NCI-H2107 treated with DMSO at 0.1 percent for 48 hours (cell line): ENCODE data around the gene ZFYVE28.
"Not testable (repeated sequence)": the region's sequence is repeated elsewhere in the genome, so short reads cannot be mapped to it uniquely, and the experiment has no call there.

Experiments used
- DNase-seq: peaks from one replicate; lab custom pipeline; 2025; ENCODE audit not compliant: unreplicated experiment; lab: John Stamatoyannopoulos, UW

The ZFYVE28 gene

DNA sequence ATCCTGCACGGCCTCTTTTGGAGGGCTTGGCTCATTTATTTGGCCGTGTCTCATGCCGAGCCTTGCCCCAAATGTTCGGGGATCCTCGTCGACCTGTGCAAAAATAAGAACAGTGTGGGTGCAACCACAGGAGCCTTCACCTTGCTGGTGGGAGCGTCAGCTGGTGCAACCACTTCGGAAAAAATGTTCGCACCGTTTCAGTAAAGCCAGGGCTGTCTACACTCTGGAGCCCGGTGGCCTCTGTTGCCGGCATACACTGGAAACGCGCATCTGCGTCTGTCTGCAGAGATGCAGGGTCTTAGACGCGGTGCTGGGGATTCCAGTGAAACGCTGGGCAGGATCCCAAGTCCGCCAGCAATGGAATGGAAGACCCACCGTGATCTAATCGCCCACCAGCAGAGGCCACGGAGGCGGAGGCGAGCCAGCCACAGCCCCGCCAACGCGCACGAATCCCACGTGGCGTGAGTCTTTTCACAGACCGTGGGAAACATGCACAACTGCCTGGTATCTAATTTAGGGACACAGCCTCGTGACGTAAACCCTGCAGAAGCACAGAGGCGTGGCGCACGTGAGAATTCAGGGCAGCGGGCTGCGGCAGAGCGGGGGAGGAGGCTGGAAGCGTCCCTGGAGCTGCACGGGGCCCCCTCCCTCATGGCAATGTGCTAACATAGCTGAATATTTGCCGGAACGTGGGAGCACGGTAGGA, 142.7 kb downstream of the ZFYVE28 start:
- no peak for DNase-seq

DNA sequence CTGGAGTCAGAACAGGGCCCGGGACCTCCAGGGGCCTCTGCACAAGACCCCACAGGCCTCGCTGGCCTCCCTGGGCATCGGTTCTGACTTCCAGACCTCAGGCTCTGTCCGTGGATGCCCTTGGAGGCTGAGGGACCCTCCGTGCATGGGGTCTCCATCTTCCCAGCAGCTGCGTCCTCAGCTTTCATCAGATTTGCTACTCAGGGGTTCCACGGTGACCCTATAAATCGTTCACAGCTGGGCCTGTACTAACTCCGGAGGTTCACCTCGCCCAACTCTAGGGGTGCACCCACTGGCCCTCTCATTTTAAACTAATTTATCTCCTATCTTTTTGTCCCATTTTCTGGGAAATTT, 143.4 kb downstream of the ZFYVE28 start:
- DNase-seq: not testable (repeated sequence)

DNA sequence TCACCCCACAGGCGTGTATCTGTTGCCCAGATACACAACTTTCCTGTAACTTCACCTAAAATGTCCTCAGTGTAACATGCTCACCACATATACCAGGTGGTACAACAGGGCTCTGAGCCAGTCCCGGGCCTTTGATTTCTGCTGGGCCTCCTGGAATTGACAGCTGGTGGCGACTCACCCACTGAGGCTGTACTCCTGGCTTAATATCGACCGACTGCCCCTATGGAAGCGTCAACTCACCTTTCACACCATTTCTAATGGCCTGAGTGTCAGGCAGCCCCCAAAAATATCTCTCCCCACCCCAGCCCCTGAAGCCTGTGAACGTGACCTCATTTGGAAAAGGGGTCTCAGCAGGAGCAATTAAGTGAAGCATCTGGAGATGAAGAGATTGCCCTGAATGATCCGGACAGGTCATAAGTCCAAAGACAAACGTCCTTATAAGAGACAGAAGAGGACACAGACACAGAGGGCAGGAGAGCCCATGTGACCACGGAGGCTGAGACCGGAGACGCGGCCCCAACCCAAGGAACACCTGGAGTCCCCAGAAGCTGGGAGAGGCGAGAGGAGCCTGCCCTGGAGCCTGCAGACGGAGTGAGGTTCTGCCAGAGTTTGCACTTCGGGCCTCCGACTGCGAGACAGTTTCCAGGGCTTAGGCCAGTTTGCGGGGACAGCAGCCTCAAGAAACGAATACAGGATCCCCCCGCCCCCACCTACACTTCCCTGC, 144.0 kb downstream of the ZFYVE28 start:
- DNase-seq: no peak

DNA sequence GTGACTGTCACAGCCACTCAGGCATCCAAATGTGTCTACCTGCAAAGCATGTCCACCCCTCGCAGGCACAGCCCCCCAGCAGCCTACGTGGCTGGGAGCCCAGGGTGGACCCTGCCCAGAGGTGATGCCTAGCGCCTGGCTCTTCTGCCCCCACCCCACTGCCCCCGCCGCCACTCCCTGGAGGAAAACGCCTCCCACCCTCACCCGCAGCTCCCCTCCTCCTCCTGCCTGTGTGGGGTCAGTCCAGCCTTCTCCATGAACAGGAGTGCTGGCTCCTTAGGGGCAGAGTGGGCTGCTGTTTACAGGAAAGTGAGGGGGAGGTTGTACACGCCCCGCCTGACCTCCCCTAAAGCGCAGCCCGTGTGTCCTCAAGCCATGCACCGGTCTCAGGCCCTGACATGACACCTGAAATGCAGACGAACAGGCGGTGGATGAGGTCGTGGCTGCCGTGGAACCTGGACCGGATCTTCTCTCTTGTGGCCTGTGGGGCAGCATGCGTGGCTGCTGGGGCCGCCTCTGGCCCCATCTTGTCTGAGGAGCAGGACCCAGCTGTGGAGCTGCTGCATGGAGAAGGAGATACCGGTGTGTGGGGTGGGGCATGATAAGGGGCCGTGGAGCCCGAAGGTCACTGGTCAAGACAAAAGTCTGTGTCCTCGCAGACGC, 144.7 kb downstream of the ZFYVE28 start:
- DNase-seq: no peak

DNA sequence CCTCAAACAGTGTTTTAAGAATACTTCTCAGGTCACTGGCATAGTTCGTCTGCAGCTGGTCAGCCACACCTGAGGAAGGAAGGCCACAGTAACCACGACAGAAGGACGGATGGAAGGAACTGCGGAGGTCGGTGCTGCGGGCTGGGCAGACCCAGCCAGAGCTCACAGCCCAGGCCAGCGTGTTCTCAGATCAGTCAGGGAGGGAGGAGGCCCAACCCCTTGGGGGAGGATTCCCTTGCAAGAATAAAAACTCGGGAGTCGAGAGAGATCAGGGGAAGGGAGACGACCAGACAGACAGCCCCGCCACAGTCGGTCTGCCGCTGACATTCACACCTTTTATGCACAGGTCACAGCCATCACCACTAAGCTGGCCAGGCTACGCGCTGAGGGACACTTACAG, 145.2 kb downstream of the ZFYVE28 start:
- no peak for DNase-seq

DNA sequence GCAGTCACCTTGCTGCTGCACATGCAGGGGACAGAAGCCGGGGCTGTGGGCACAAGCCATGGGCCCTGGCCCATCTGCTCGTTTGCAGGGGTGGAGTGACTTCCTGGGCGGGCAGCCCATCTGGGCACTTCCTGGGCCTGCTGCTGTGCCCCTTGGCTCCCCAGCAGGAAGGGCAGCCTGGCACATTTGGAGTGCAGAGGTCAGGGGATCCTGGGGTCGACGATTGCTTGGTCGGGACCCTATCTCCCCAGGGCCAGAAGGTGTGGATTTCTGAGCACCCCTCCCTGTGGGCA, 145.7 kb downstream of the ZFYVE28 start:
- DNase-seq: no peak

DNA sequence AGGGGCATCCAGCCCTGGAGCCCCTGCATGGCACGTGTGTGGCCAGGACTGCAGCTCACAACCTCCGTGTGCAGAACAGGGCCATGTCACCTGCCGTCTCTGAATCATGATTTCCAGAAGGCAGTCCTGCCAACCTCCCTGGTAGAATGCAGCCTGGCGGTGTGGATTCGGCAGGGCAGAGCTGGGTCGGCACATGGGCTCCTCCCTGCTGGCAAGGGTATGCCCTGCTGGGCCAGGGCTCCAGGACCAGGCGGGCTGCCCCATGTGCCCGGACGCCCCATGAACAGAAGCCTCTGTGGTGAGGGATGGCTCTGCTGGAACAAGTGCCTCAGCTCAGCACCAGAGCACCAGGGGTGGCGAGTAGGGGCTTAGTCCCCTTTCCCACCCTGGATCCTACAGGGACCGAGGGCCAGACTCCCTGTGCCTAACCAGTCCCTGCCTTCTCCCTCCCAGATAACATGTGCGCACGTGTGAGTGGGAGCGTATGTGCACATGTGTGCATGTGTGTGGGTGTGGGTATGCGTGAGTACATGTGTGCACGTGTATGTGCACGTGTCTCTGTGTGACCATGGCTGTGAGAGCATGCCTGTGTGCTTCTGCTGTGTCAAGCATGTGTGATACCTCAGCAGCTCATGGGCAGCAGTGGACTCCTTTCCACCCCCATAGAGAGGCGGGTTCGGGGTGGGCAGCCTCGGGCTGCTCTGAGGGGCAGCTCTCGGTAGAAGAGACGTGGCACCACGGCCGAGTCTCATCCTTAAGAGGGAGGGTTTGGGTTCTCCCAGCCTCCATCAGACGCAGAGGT, 146.2 kb downstream of the ZFYVE28 start:
- no peak for DNase-seq

DNA sequence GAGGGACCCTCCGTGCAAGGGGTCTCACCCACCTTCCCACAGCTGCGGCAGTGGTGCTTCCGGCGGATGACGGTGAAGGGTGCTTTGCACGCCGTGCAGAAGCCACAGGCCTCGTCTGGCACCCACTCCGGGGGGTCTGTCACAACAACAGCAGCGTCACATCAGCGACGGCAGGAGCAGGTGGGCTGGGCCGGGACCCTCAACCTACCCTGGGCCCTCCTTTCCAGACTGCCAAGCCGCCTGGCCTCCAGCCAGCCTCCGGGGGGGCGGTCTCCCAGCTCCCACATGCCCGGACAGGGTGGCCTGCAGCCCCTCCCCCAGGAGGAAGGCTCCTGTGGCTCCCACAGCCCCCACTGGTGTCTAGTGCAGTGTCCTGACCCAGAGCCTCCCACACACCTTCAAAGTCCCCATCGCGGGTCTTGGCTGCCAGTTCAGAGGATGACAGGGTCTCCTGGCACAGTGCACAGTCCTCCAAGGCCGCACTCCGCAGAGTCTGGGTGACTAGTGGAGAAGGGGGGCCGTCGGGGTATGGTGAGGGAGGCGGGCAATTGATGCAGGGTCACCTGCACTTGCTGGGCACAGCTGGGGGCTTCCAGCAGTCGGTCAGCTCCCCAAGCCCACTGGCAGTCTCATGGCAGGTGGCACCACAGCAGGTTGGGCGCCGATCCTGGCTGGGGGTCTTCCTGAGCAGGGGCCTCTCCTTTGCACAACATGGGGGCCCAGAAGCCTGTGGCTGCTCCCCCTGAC, 147.0 kb downstream of the ZFYVE28 start:
- DNase-seq: no peak

DNA sequence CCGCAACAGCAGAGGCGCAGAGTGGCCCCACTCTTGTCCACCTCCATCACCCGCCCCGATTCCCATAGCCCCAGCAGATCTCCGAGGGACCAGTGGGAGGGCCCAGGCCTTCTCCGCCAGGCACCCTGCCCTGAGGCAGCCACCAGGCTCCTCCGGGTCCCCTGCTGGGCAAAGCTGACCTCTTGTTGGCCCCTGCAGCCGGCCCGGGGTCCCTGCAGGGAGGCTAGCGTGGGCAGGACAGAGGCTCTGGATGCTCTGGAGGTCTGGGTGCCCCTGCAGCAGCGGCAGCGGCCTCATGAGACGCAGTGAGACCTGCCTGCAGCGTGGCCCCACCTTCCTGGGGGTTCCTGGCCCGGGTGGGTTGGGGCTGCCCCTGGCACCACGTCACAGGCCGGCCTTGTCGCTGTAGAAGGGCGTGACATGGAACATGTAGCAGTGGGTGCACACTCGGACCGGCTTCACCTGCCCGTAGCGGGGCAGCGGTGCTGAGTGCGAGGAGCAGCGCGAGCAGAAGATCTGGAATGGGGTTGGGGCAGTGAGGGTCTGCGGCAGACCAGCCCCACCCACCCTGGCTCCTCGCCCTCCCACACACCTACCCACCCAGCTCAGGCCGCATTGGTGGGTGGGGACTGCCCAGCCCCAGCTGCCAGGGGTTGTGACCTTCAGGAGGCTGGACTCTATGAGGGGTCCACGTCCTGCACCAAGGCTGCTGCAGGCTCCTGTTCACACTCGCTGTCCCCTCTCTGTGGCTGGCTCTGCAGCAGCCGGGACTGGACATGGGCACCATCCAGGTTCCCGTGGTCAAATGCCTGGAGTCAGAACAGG, 147.9 kb downstream of the ZFYVE28 start:
- DNase-seq: no peak

DNA sequence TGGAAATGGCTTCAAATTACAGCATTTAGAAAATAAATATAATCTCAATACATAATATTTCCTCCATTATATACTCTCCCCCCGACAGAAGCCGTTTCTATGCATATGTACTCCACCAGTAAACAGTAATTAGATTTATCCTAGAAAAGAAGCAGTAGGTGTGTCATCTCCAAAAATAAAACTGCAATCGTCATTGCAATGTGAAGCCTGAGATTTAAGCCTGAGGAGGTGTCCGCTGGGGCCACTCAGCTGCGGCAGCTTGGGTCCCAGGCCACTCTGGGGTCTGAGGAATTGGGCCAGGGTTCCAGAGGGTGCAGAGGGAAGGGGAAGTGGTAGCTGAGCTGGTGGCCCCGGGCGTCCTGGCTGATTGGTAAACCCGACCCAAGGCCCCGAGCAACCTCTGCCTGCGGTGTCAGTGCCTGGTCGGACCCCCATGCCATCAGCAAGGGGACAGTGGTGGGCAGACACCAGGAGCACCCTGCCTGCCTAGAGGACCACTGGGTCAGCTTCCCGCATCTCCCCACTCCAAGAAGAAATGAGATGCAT, 148.8 kb downstream of the ZFYVE28 start:
- DNase-seq: no peak

DNA sequence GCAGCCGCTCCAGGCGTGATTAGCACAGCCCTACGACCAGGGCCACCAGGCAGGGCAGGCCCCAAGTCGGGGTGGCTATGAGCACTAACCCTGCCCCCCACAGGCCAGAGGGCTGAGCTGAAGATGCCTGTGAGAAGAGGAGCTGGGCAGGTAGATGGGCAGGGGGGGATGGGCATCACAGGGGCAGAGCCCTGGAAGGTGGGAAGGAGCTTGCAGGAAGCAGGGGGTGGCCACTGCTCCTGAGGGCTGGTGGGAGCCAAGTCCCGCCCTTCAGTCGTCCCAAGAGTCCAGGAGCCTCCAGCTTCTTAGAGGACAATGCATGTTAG, 149.3 kb downstream of the ZFYVE28 start:
- no peak for DNase-seq

DNA sequence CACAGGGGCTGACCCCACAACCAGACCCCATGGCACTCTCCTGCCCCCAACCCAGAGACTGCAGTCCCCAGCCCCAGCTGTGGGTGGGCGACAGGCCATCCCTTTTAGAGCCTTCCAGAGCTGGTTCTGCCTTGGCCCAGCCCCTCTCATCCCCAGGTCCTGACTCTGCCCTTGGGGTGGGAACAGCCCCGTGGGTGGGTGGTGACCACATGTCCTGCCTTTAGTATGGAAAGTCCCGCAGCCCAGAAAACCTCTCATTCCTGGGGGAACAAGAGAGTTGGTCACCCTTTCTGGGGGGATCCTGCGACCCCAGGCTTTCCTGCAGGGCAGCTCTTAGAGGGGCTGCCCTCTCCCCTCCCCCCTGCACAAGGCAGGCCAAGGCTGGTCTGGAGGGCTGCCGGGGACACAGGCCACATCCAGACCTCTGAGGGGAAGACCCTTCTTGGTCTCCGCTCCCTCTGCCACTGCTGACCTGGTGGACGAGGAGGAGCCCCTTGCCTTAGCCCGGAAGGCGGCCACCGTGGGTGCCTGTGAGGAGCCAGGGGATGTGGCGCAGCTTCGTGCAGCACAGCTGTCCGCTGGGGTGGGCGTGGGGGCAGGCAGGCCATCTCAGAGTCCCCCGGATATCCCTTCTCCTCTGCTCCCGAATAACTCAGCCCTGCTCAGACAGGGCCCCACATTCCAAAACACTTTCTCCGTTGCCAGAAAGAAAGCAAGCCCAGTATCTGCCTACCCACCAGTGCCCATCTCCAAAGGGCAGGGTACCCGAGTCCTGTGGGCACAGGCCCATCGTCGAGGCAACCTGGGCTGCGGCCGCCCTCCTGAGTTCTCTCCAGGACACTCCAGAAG, 149.9 kb downstream of the ZFYVE28 start:
- DNase-seq: no peak

DNA sequence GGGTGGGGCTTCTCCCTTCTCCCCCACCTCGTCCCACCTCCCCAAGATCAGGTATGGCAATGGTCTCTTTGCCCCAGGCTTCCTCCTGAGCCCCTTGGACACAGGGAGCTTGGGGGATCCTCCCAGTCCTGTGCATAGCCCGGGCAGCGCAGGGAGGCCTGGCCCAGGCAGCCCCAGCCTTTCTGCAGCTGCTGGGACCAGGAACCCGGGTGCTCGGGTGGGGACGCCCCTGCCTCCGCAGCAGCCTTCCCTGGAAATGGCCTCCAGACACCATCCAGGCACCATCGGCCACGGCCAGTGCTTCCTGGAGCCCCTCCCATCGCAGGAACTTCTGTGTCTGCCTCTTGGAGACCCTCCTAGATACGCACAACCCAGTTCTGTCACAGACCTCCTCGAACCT, 150.6 kb downstream of the ZFYVE28 start:
- no peak for DNase-seq

DNA sequence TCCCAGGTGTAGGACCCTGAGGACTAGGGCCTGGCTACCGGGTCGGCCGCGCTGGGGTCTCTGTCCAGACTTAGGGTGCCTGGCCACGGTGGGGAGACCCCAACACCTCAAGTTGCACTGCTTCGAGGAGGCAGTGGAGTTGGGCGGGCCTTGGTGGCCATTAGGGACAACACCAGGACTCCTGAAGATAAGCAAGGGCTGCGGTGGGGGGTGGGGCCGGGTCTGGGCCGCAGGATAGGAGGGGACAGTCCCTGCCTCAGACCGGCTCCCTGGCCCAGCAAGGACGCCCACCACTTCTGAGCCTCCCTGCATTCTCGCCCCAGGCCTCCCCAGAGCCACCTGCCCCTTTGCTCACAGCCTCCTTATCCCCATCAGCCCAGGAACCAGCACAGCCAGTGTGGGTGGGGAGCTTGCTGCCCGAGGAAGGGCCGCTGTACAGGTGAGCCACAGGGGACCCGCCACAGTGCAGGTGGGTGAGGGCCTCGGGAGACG, 151.1 kb downstream of the ZFYVE28 start:
- DNase-seq: no peak

DNA sequence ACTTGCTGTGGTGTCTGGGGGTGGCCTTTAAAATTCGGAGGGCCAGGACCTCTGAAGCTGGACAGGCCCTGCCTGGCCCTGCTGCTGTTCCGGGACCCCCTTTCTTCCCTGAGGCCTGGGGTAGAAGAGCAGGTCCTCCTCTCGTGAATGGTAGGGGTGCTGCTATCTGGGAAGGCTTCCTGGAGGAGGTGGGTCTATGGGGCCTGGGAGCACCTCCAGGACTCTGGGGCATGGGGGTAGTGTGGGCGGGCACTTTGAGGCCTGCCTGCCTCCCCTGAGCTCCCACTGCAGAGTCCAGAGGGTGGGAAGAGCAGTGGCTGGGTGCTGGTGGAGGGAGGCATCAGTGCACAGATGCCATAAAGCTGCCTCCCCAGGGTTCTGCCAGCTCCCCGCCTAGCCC, 151.6 kb downstream of the ZFYVE28 start:
- no peak for DNase-seq

DNA sequence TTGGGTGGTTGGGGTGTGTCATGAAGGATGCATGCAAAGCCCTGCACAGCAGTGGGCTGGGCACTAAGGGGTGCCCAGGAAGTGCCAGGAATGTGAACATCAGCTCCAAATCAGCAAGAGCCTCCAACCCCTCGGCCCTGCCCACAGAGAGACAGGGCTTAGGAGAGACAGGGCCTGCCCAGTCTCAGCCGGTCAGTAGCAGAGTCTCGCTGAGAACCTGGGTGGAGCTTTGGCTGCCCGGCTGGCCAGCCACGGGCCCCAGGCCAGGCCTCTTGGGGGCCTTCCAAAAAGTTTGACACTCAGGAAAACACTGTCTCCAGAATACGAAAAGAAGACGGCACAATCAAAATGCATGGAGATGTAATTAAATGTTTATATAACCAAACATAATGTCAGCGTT, 152.3 kb downstream of the ZFYVE28 start:
- no peak for DNase-seq

DNA sequence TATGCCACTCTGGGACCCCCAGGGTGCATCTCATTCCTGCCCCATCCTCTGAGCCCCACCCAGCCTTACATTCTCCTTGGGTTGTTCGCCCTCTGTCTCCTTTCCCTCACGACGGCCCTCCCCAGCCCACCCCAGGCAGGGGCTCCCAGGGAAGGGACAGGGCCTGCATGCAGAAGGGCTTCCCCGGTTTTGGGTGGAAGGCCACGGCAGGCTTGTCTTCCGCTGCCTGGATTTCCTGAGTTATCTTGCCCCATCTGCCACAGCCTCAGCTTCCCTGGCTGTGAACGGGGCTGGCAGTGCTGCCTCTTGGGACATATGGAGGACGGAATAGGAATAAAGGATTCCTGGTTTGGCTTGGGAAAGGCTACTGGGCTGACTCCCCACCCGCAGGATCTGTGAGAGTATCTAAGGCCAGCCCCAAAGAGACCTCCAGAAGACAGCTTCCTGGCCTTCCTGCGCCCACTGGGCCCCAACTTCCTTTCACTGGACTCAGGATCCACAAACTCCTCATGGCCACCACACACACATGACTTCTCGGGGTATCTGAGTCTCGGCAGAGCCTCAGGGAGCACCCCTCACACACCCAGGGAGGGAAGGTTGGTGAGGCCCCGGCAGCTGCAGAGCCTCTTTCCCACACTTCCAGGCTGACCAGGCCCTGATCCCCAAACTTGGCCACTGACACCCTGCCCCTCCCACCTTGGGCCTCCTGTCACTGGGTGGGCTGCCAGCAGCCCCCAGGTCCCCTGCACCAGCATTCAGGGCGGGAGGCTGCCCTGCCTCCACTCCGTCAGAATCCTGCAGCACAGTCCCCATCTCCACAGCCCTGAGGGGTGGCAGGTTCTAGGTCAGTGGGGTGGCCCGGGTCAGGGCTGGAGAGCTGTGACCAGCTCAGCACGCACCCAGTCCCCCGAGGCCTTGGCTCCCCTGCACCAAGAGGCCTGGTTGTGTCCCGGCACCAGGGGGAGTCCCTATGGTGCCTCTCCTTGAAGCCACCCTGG, 153.0 kb downstream of the ZFYVE28 start:
- no peak for DNase-seq
